HG02938 (cell line): ENCODE measurements around the gene SLX4IP.
"Not testable (repeated sequence)": the region's sequence is repeated elsewhere in the genome, so short reads cannot be mapped to it uniquely, and the experiment has no call there.

ENCODE experiments used
- ATAC-seq: cut with Tn5 transposase; IDR thresholded peaks from one replicate; pipeline ENCODE4 v1.9.1; 2021; ENCODE audit warnings: mild to moderate bottlenecking, moderate library complexity; ENCODE audit not compliant: unreplicated experiment

SLX4IP gene

GRCh38 chr20:10595985-10596384 is 160.9 kb downstream of the SLX4IP start:
- ATAC-seq = no peak

GRCh38 chr20:10596710-10597121 is 161.6 kb downstream of the SLX4IP start:
- ATAC-seq = no peak

- ATAC-seq = no peak
Observed at GRCh38 chr20:10597637-10598036, 162.5 kb downstream of the SLX4IP start.

- ATAC-seq = no peak
Observed at GRCh38 chr20:10602221-10602871, 167.2 kb downstream of the SLX4IP start.

GRCh38 chr20:10603378-10603777 is 168.3 kb downstream of the SLX4IP start:
- ATAC-seq = no peak

- ATAC-seq = no peak
Observed at GRCh38 chr20:10603971-10604864, 169.1 kb downstream of the SLX4IP start.

GRCh38 chr20:10604865-10605440 is 169.8 kb downstream of the SLX4IP start:
- no peak for ATAC-seq

GRCh38 chr20:10605547-10606195 is 170.6 kb downstream of the SLX4IP start:
- no peak for ATAC-seq

- ATAC-seq = no peak
Observed at GRCh38 chr20:10609276-10609675, 174.2 kb downstream of the SLX4IP start.

- no peak for ATAC-seq
Observed at GRCh38 chr20:10609770-10610169, 174.7 kb downstream of the SLX4IP start.

GRCh38 chr20:10610251-10610650 is 175.1 kb downstream of the SLX4IP start:
- ATAC-seq = no peak

GRCh38 chr20:10611357-10611756 is 176.3 kb downstream of the SLX4IP start:
- ATAC-seq = no peak

- ATAC-seq = not testable (repeated sequence)
Observed at GRCh38 chr20:10613426-10613825, 178.3 kb downstream of the SLX4IP start.

GRCh38 chr20:10613911-10614310 is 178.8 kb downstream of the SLX4IP start:
- ATAC-seq = no peak

- ATAC-seq = no peak
Observed at GRCh38 chr20:10616212-10616611, 181.1 kb downstream of the SLX4IP start.

GRCh38 chr20:10617549-10618133 is 182.5 kb downstream of the SLX4IP start:
- not testable (repeated sequence) for ATAC-seq

- ATAC-seq = no peak
Observed at GRCh38 chr20:10618611-10619245, 183.6 kb downstream of the SLX4IP start.

- ATAC-seq = no peak
Observed at GRCh38 chr20:10619427-10619826, 184.3 kb downstream of the SLX4IP start.

GRCh38 chr20:10621149-10621548 is 186.0 kb downstream of the SLX4IP start:
- ATAC-seq = no peak

- ATAC-seq = no peak
Observed at GRCh38 chr20:10622657-10623418, 187.7 kb downstream of the SLX4IP start.
